Putamen (tissue), 1 donor: ENCODE data around the gene SNCB.
"Not testable (repeated sequence)": the region's sequence is repeated elsewhere in the genome, so short reads cannot be mapped to it uniquely, and the experiment has no call there.

Experiments used
- DNase-seq: peaks from one replicate; pipeline ENCODE4 v3.0.0-alpha.2; 2016; ENCODE audit warnings: low spot score

The SNCB gene

GRCh38 chr5:176621661-176622079, 8.7 kb downstream of the SNCB start:
- no peak for DNase-seq

- DNase-seq = no peak
Measured at GRCh38 chr5:176620333-176620981, 9.9 kb downstream of the SNCB start.

- DNase-seq = no peak
Measured at GRCh38 chr5:176619569-176620332, 10.6 kb downstream of the SNCB start.

- DNase-seq = peak; percentile 75
Measured at GRCh38 chr5:176619203-176619568, 11.1 kb downstream of the SNCB start.

- no peak for DNase-seq
Measured at GRCh38 chr5:176618783-176619182, 11.6 kb downstream of the SNCB start.

- DNase-seq = no peak
Measured at GRCh38 chr5:176616511-176616910, 13.8 kb downstream of the SNCB start.

GRCh38 chr5:176614805-176615478, 15.4 kb downstream of the SNCB start:
- DNase-seq = no peak

- no peak for DNase-seq
Measured at GRCh38 chr5:176612855-176613254, 17.5 kb downstream of the SNCB start.

GRCh38 chr5:176612008-176612407, 18.3 kb downstream of the SNCB start:
- DNase-seq = no peak

GRCh38 chr5:176611435-176611834, 18.9 kb downstream of the SNCB start:
- DNase-seq = no peak

- no peak for DNase-seq
Measured at GRCh38 chr5:176610435-176610773, 19.9 kb downstream of the SNCB start.

- DNase-seq = peak; percentile 59
Measured at GRCh38 chr5:176609724-176610434, 20.5 kb downstream of the SNCB start, which contains the start of gene GPRIN1. Gene GPRIN1 (minus strand): TSS chr5:176610156. CDS start chr5:176599834, 10,322 bp downstream.

- DNase-seq = no peak
Measured at GRCh38 chr5:176608937-176609723, 21.2 kb downstream of the SNCB start.

- DNase-seq = no peak
Measured at GRCh38 chr5:176608142-176608705, 22.1 kb downstream of the SNCB start.

- no peak for DNase-seq
Measured at GRCh38 chr5:176606875-176607274, 23.5 kb downstream of the SNCB start.

- DNase-seq = no peak
Measured at GRCh38 chr5:176606032-176606431, 24.3 kb downstream of the SNCB start.

- no peak for DNase-seq
Measured at GRCh38 chr5:176603091-176603490, 27.2 kb downstream of the SNCB start.

- DNase-seq = no peak
Measured at GRCh38 chr5:176601901-176602482, 28.3 kb downstream of the SNCB start.

- not testable (repeated sequence) for DNase-seq
Measured at GRCh38 chr5:176599749-176600430, 30.4 kb downstream of the SNCB start.
